Fibroblast of lung (primary cell): ENCODE results near the gene WDR12. TPM values are rescaled to one million over a fixed set of nuclear protein-coding genes. Genes with fewer than 3 reads are reported as not detected.

Experiments used
- DNase-seq, 2 donors: peaks; one replicate each; pipeline versions ENCODE4 v3.0.0 to v3.0.0-alpha.2; 2010; ENCODE audit warnings: low read depth in 2 of 2
- H2AFZ ChIP-seq: 2 replicates; pipeline ENCODE4 v1.5.1; 2012; ENCODE audit warnings: low read length, control low read depth, inconsistent platforms
- H3K27ac ChIP-seq: 2 replicates; pipeline ENCODE4 v1.5.1; 2011; ENCODE audit warnings: low read length, control low read depth; ENCODE audit not compliant: insufficient read depth
- H3K27me3 ChIP-seq: 2 replicates; pipeline ENCODE4 v1.5.1; 2011; ENCODE audit warnings: mild to moderate bottlenecking, low read length; ENCODE audit not compliant: control insufficient read depth, insufficient read depth
- H3K36me3 ChIP-seq: 2 replicates; pipeline ENCODE4 v1.5.1; 2011; ENCODE audit warnings: low read length; ENCODE audit not compliant: control insufficient read depth, insufficient read depth
- H3K4me1 ChIP-seq: 2 replicates; pipeline ENCODE4 v1.5.1; 2011; ENCODE audit warnings: low read length; ENCODE audit not compliant: control insufficient read depth, insufficient read depth; ENCODE audit errors: extremely low read depth
- H3K4me2 ChIP-seq: 2 replicates; pipeline ENCODE4 v1.5.1; 2011; ENCODE audit warnings: low read length, control low read depth; ENCODE audit not compliant: insufficient read depth; ENCODE audit errors: extremely low read depth
- H3K4me3 ChIP-seq, 4 experiments: fragments of 200-600 bp in 1 of 4; sonication (generic) in 1 of 4; replicated peaks in 1 of 4; 2 replicates each; pipeline ENCODE4 v1.5.1; 2011 to 2016; ENCODE audit warnings: low read length in 4 of 4, low read depth in 3 of 4, mild to moderate bottlenecking in 3 of 4, control low read depth in 2 of 4, inconsistent platforms in 1 of 4, mixed read lengths in 1 of 4; ENCODE audit not compliant: insufficient read depth in 1 of 4; ENCODE audit errors: control extremely low read depth in 1 of 4
- H3K79me2 ChIP-seq: 2 replicates; pipeline ENCODE4 v1.5.1; 2012; ENCODE audit warnings: mild to moderate bottlenecking, low read length, inconsistent platforms; ENCODE audit not compliant: control insufficient read depth, insufficient read depth
- H3K9ac ChIP-seq: 2 replicates; pipeline ENCODE4 v1.5.1; 2011; ENCODE audit warnings: mild to moderate bottlenecking, low read length, control low read depth; ENCODE audit not compliant: insufficient read depth
- H3K9me3 ChIP-seq: 2 replicates; pipeline ENCODE4 v1.5.1; 2012; ENCODE audit warnings: low read depth, low read length; ENCODE audit not compliant: control insufficient read depth, insufficient read depth
- H4K20me1 ChIP-seq: 2 replicates; pipeline ENCODE4 v1.5.1; 2011; ENCODE audit warnings: low read length; ENCODE audit not compliant: control insufficient read depth, insufficient read depth; ENCODE audit errors: extremely low read depth
- EZH2 ChIP-seq: IDR thresholded peaks from 2 replicates; pipeline ENCODE4 v1.5.1; 2012; ENCODE audit warnings: low read length, control low read depth, mild to moderate bottlenecking; ENCODE audit errors: missing control alignments
- polyA plus RNA-seq, 2 donors: library from polyadenylated mRNA; depleted of rRNA in 1 of 2; stranded (reverse) in 1 of 2; unstranded in 1 of 2; fragments of >200 nt; gene quantifications; 2 replicates each; pipeline ENCODE4 v1.2.1, GENCODE V29; 2011 to 2012; ENCODE audit warnings: missing spikeins in 1 of 2
- total RNA-seq: library from RNA; depleted of rRNA; stranded (reverse); fragments of >200 nt; gene quantifications from 2 replicates; pipeline ENCODE4 v1.2.1, GENCODE V29; 2014
- TF ChIP-seq, protein P1 (sequence below), 2 donors: IDR thresholded peaks in 1 of 2; conservative IDR thresholded peaks in 1 of 2; 1 replicate in 1 of 2; 2 replicates in 1 of 2; pipeline ENCODE4 v1.5.1; 2011 to 2012; ENCODE audit warnings: low read length in 2 of 2, control low read depth in 1 of 2, inconsistent platforms in 1 of 2, low read depth in 1 of 2, mild to moderate bottlenecking in 1 of 2

WDR12 gene
- total and polyA plus RNA-seq, 2 donors (not counting 1 experiment from before 2014, with no cell fraction given) = 26.4 to 35.1 TPM

- H3K4me1 ChIP-seq = no peaks in the 10 kb centered on the region
- H3K9ac ChIP-seq = no peak overlapping the region
- no peak overlapping the region for H3K4me3 ChIP-seq
- H3K27me3 ChIP-seq = no peaks in the 10 kb centered on the region
- no peaks in the 10 kb centered on the region for H3K79me2 ChIP-seq
- H3K4me2 ChIP-seq = no peak overlapping the region
- DNase-seq = no peak
- H2AFZ ChIP-seq = no peak overlapping the region
- no peaks in the 10 kb centered on the region for H4K20me1 ChIP-seq
- H3K9me3 ChIP-seq = no peaks in the 10 kb centered on the region
- no peak overlapping the region for H3K27ac ChIP-seq
- TF ChIP-seq, protein P1, sequence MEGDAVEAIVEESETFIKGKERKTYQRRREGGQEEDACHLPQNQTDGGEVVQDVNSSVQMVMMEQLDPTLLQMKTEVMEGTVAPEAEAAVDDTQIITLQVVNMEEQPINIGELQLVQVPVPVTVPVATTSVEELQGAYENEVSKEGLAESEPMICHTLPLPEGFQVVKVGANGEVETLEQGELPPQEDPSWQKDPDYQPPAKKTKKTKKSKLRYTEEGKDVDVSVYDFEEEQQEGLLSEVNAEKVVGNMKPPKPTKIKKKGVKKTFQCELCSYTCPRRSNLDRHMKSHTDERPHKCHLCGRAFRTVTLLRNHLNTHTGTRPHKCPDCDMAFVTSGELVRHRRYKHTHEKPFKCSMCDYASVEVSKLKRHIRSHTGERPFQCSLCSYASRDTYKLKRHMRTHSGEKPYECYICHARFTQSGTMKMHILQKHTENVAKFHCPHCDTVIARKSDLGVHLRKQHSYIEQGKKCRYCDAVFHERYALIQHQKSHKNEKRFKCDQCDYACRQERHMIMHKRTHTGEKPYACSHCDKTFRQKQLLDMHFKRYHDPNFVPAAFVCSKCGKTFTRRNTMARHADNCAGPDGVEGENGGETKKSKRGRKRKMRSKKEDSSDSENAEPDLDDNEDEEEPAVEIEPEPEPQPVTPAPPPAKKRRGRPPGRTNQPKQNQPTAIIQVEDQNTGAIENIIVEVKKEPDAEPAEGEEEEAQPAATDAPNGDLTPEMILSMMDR (conservative IDR thresholded peaks at IDR 0.05 in 1 of 2, IDR thresholded peaks at IDR 0.05 in 1 of 2; ENCODE audit: low read depth in 1 of 2, low read length in 2 of 2) = no peak
- TF ChIP-seq EZH2 = no peak
- no peaks in the 10 kb centered on the region for H3K36me3 ChIP-seq
Observed at GRCh38 chr2:202933958-202934357, 22.5 kb upstream of the WDR12 start.

DNA sequence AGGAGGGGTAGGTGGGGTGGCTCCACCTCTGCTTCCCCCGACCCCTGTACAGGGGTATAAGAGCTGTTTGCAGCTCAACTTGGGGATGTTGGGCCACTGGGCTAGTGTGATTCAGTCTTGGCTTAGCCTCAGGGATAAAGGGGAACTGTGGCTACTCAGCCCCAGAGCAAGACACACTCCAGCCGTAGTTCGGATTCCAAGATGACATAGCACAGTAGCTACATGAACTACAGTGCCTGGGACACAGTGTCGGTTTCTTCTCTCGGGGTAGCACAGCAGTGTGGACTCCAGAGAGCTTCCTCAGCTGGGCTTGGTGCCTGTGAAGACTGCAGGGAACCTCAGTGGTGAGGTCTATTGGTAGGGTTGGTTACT lies 21.7 kb upstream of the WDR12 start:
- no peak for DNase-seq
- no peak overlapping the region for H2AFZ ChIP-seq
- H4K20me1 ChIP-seq = no peaks in the 10 kb centered on the region
- H3K9me3 ChIP-seq = no peaks in the 10 kb centered on the region
- no peak overlapping the region for H3K9ac ChIP-seq
- no peak overlapping the region for H3K4me3 ChIP-seq
- no peak overlapping the region for H3K27ac ChIP-seq
- H3K36me3 ChIP-seq = no peaks in the 10 kb centered on the region
- no peaks in the 10 kb centered on the region for H3K79me2 ChIP-seq
- H3K27me3 ChIP-seq = no peaks in the 10 kb centered on the region
- no peak overlapping the region for H3K4me2 ChIP-seq
- no peak for TF ChIP-seq EZH2
- TF ChIP-seq, protein P1 (conservative IDR thresholded peaks at IDR 0.05 in 1 of 2, IDR thresholded peaks at IDR 0.05 in 1 of 2; ENCODE audit: low read depth in 1 of 2, low read length in 2 of 2) = no peak
- H3K4me1 ChIP-seq = no peaks in the 10 kb centered on the region

DNA sequence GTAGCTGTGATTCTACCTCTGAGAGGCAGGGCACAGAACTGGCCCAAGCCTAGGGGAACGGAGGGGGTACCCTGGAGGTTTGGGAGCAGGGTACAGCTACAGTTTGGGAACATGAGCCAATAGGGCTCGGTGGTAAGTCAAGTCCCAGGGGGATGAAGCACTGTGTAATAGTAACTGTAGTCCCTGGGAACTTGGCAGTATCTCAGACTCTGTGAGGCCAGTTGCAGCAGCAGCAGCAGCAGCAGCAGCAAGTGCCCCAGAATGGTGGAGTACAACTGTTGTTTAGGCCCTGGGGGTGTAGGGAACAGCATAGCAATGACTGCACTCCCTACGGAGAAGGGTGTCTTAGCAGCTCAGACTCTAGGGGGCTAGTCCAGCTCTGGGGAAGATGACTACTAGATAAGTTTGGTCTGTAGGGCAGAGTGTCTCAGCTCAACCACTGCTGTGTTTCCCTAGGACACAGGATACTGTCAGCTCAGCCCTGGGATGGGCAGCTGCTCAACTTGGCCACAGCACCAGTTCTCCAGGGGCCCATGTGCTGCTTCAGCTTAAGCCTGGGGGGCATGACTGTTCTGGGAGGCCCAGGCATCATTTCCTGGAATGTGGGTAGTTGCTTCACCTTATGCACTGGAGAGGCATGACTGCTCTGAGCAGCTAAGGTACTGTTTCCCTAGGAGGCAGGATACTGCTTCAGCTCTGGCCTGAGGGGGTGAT lies 21.1 kb upstream of the WDR12 start:
- Histone ChIP-seq H3K79me2 (no peaks in the 10 kb centered on the region), H3K9me3 (no peaks in the 10 kb centered on the region), H3K27me3 (no peaks in the 10 kb centered on the region), H2AFZ (no peak overlapping the region), H3K4me1 (no peaks in the 10 kb centered on the region), H3K9ac (no peak overlapping the region), H3K27ac (no peak overlapping the region), H3K4me2 (no peak overlapping the region), H3K4me3 (no peak overlapping the region), H4K20me1 (no peaks in the 10 kb centered on the region), H3K36me3 (no peaks in the 10 kb centered on the region)
- TF ChIP-seq, protein P1 (conservative IDR thresholded peaks at IDR 0.05 in 1 of 2, IDR thresholded peaks at IDR 0.05 in 1 of 2; ENCODE audit: low read depth in 1 of 2, low read length in 2 of 2) = no peak
- TF ChIP-seq EZH2 = no peak
- DNase-seq = no peak
